Bronchial epithelial cell (primary cell): ENCODE data around the gene ARHGAP8. TPM values are rescaled to one million over a fixed set of nuclear protein-coding genes. Genes with fewer than 3 reads are reported as not detected.

Experiments
- DNase-seq: peaks from one replicate; pipeline ENCODE4 v3.0.0-alpha.2; 2010; ENCODE audit warnings: low read depth
- FAIRE-seq: peaks from 2 replicates; lab custom pipeline; 2011; peaks lifted over from hg19 to GRCh38; lab: Jason Lieb, UNC
- H3K27me3 ChIP-seq: 2 replicates; pipeline ENCODE4 v1.5.1; 2011; ENCODE audit warnings: low read length; ENCODE audit not compliant: control insufficient read depth, insufficient read depth
- H3K36me3 ChIP-seq: 2 replicates; pipeline ENCODE4 v1.5.1; 2011; ENCODE audit warnings: low read length; ENCODE audit not compliant: control insufficient read depth, insufficient read depth
- H3K4me3 ChIP-seq: 2 replicates; pipeline ENCODE4 v1.5.1; 2011; ENCODE audit warnings: mild to moderate bottlenecking, low read depth, low read length, control low read depth
- total RNA-seq: library from RNA; depleted of rRNA; stranded (reverse); fragments of >200 nt; gene quantifications from 2 replicates; pipeline ENCODE4 v1.2.1, GENCODE V29; 2014
- TF ChIP-seq, protein P1 (sequence below): IDR thresholded peaks from 2 replicates; pipeline ENCODE4 v1.5.1; 2011; ENCODE audit warnings: mild to moderate bottlenecking, moderate library complexity, low read length, control low read depth, inconsistent platforms; ENCODE audit not compliant: insufficient read depth, severe bottlenecking

ARHGAP8 gene
- total RNA-seq, 1 donor from 2014 or later, result 15.0 TPM

DNA sequence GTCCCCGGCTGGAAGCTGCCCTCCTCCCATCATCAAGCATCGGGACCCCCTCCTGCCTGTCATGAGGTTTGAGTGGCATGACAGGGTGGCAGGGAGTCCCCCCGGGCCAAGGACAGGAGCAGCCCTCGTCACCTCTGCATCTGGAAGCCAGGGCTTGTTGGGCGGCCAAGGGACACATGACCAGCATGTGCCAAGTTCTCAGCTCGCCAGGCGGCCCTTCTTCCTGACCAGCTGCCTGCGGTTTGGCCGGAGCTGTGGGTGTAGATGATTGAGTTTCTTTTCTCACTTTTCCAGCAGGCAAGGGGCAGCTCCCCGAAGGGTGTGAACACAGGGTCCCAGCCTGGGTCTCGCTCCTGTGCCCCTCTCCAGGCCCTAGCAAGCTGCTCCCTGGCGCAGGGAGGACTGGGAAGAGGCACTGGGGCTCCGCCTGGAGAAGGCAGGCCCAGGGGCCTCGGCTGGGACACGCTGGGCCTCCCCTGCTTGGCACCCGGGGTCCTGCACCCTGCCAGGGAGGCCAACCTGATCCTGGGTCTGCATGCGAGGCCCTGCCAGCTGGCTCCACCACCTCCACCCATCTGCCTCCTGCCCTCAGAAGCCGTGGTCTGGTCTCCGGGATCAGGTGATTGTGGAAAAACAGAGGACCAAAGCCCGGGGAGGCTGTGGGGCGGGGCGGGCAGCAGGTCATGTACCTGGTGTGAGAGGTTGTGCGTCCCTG is 13.4 kb downstream of the ARHGAP8 start:
- no peak overlapping the region for H3K4me3 ChIP-seq
- peaks cover 4% of the 10 kb centered on the region for H3K36me3 ChIP-seq
- peak; percentile 50 for FAIRE-seq
- TF ChIP-seq, protein P1, sequence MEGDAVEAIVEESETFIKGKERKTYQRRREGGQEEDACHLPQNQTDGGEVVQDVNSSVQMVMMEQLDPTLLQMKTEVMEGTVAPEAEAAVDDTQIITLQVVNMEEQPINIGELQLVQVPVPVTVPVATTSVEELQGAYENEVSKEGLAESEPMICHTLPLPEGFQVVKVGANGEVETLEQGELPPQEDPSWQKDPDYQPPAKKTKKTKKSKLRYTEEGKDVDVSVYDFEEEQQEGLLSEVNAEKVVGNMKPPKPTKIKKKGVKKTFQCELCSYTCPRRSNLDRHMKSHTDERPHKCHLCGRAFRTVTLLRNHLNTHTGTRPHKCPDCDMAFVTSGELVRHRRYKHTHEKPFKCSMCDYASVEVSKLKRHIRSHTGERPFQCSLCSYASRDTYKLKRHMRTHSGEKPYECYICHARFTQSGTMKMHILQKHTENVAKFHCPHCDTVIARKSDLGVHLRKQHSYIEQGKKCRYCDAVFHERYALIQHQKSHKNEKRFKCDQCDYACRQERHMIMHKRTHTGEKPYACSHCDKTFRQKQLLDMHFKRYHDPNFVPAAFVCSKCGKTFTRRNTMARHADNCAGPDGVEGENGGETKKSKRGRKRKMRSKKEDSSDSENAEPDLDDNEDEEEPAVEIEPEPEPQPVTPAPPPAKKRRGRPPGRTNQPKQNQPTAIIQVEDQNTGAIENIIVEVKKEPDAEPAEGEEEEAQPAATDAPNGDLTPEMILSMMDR, result no peak
- no peak for DNase-seq
- no peaks in the 10 kb centered on the region for H3K27me3 ChIP-seq

DNA sequence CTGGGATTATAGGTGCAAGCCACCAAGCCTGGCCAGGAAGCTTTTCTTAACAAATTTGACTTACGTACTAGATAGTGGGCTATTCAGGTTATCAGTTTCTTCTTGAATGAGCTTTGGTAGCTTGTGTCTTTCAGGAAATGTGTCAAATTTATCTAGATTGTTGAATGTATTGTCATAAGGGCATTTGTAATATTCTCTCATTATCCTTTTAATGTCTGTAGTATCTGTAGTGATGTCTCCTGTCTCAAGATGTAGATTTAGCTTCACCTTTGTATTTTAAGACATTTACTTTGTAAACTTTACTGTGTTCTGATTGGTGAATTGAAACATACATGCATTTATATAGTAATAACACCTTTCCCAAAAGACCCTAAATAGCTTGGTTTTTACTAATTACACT is 20.7 kb downstream of the ARHGAP8 start:
- Histone ChIP-seq H3K36me3 (peaks cover 2% of the 10 kb centered on the region), H3K4me3 (no peak overlapping the region), H3K27me3 (no peaks in the 10 kb centered on the region)
- FAIRE-seq, result no peak
- DNase-seq, result no peak
- TF ChIP-seq, protein P1, result no peak

DNA sequence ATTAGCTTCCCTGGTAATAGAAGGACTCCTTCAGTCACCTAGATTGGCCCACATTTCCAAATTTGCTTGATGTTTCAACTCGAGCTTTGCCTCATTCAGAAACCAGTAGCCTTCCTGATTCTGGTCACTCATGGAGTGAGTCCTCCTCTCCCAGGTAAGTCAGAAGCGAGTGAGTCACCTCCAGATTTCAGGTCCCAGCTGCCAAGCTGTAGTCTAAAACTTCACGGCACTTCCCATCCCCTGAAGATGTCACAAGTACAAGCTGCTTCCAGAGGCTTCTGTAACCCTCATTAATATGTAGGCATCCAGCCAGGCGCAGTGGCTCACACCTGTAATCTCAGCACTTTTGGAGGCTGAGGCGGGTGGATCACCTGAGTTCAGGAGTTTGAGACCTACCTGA is 23.5 kb downstream of the ARHGAP8 start:
- Histone ChIP-seq H3K27me3 (no peaks in the 10 kb centered on the region), H3K4me3 (no peak overlapping the region), H3K36me3 (peaks cover 2% of the 10 kb centered on the region)
- no peak for FAIRE-seq
- DNase-seq, result peak; percentile 39
- TF ChIP-seq, protein P1, result no peak

DNA sequence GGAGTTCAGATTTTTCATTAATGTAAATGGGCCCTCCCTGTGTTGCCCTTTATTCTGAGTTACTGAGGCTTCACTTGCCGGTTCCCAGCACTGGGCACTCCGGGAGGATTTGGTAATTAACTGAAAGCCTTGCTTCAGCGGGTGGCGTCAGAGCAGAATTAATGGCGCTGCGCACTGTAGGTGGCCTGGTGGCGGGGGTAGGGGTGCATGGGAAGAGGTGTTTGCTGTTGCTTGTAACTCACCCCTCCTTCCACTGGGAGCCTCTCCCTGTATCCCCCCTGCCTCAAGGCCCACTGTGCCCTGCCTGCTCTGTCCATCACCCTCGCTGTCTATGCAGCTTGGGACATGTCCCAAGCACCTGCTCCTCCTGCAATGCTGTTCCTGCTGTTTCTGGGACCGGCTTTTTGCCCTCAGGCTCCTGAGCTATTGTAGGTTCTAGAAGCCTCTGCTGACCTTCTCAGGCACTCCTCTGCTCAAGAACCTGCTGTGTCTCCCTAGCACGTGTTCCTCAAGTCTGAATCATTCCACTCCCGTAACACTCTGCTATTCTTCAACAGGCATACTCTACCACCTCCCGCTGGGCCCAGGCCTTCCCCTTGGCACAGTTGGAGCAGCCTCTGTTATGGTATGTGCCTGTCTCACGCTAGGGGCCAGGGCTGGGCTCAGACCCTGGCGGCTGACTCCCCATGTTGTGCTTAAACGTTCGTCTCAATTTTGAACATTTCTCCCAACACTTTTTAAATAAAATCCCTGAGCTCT is 24.4 kb downstream of the ARHGAP8 start:
- no peak for DNase-seq
- FAIRE-seq, result no peak
- Histone ChIP-seq H3K27me3 (no peaks in the 10 kb centered on the region), H3K4me3 (no peak overlapping the region), H3K36me3 (peaks cover 2% of the 10 kb centered on the region)
- TF ChIP-seq, protein P1, result no peak

DNA sequence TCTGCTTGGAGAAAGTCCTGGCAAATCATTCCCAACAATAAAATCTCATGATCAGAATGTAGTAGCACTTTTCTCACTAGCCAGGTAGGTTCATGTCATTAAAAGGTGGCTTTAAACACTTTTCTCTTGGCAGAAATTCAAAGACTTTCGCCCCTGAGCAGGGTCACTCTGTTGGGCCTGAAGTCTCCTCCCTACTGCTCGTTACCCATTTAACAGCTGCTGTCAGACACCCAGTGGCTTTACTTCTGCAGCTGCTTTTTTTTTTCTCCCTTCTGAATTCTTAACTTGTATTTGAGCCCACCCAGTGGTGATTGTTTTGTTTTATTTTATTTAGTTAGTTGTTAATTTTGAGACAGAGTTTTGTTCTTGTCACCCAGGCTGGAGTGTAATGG is 25.0 kb downstream of the ARHGAP8 start:
- FAIRE-seq, result no peak
- TF ChIP-seq, protein P1, result no peak
- H3K36me3 ChIP-seq, result peaks cover 2% of the 10 kb centered on the region
- DNase-seq, result no peak
- no peak overlapping the region for H3K4me3 ChIP-seq
- no peaks in the 10 kb centered on the region for H3K27me3 ChIP-seq
